A549 (cell line): ENCODE measurements around the gene NIPAL1. TPM values are rescaled to one million over a fixed set of nuclear protein-coding genes. Genes with fewer than 3 reads are reported as not detected.
A peak's percentile ranks its signal among the peaks of the same experiment; 100 is the strongest.

Source experiments
- ATAC-seq, 2 experiments: fragments of 200-7000 bp in 1 of 2; fragments of >200 bp in 1 of 2; cut with Nextera tagmentation in 1 of 2; cut with Tn5 transposase in 1 of 2; 3 replicates each; pipeline versions ENCODE4 v1.8.0 to v1.9.1; 2018 to 2020; ENCODE audit warnings: mild to moderate bottlenecking in 1 of 2, moderate library complexity in 1 of 2
- CTCF ChIA-PET: fragments of 300-600 bp; sonication (Branson Sonifier 250); formaldehyde crosslinking; extraction: SDS; loops from one replicate; lab custom pipeline; 2021; ENCODE audit warnings: antibody characterized with exemption, inconsistent platforms; lab: Yijun Ruan, JAX
- POLR2A ChIA-PET: fragments of 350-600 bp; formaldehyde crosslinking; extraction: SDS; loops from one replicate; lab custom pipeline; 2021; ENCODE audit warnings: antibody characterized with exemption, inconsistent platforms; lab: Yijun Ruan, JAX
- DNase-seq, 2 experiments: peaks; one replicate each; pipeline versions ENCODE4 v3.0.0 to v3.0.0-alpha.2; 2011 to 2016; ENCODE audit warnings: low read depth in 1 of 2, low spot score in 1 of 2
- FAIRE-seq: peaks from 2 replicates; lab custom pipeline; 2011; peaks lifted over from hg19 to GRCh38; lab: Jason Lieb, UNC
- H3K27ac ChIP-seq, 2 experiments: fragments of >200 bp; sonication (Bioruptor Twin); formaldehyde crosslinking; 3 replicates each; pipeline ENCODE4 v1.5.1; 2016 to 2017
- H3K4me1 ChIP-seq: fragments of >200 bp; sonication (Bioruptor Twin); formaldehyde crosslinking; 3 replicates; pipeline ENCODE4 v1.6.1; 2016
- H3K4me2 ChIP-seq: fragments of >200 bp; sonication (Bioruptor Twin); formaldehyde crosslinking; 3 replicates; pipeline ENCODE4 v1.6.1; 2016
- H3K4me3 ChIP-seq: fragments of >200 bp; sonication (Bioruptor Twin); formaldehyde crosslinking; 3 replicates; pipeline ENCODE4 v1.5.1; 2016
- H3K9me3 ChIP-seq: fragments of >200 bp; sonication (Bioruptor Twin); formaldehyde crosslinking; 3 replicates; pipeline ENCODE4 v1.6.1; 2016
- BHLHE40 ChIP-seq: IDR thresholded peaks from 2 replicates; pipeline ENCODE4 v1.6.1; 2012; ENCODE audit warnings: low read depth, low read length, inconsistent platforms
- CBX8 ChIP-seq: fragments of 200-600 bp; sonication (generic); IDR thresholded peaks from 2 replicates; pipeline ENCODE4 v1.6.1; 2016
- CHD4 ChIP-seq: fragments of 200-600 bp; sonication (generic); IDR thresholded peaks from 2 replicates; pipeline ENCODE4 v1.6.1; 2016; ENCODE audit warnings: antibody characterized with exemption, mild to moderate bottlenecking, borderline replicate concordance
- EHF ChIP-seq: fragments of 250-450 bp; sonication (Bioruptor Pico); IDR thresholded peaks from 2 replicates; pipeline ENCODE4 v1.5.0; 2020; ENCODE audit warnings: mild to moderate bottlenecking
- EP300 ChIP-seq, 2 experiments: fragments of >200 bp; sonication (Bioruptor Twin); formaldehyde crosslinking; IDR thresholded peaks; 2 replicates in 1 of 2; 3 replicates in 1 of 2; pipeline ENCODE4 v1.6.1; 2016 to 2017
- FOSL2 ChIP-seq, 2 experiments: fragments of 450-650 bp in 1 of 2; fragments of >200 bp in 1 of 2; sonication (Bioruptor Twin) in 1 of 2; formaldehyde crosslinking; IDR thresholded peaks; 2 replicates each; pipeline versions ENCODE4 v1.5.0 to v1.6.1; 2016 to 2020; ENCODE audit warnings: mild to moderate bottlenecking in 1 of 2, moderate library complexity in 1 of 2
- GATA3 ChIP-seq: IDR thresholded peaks from 2 replicates; pipeline ENCODE4 v1.6.1; 2012; ENCODE audit warnings: borderline replicate concordance
- MAFK ChIP-seq: fragments of 450-650 bp; IDR thresholded peaks from 2 replicates; pipeline ENCODE4 v1.6.1; 2014; ENCODE audit not compliant: partially characterized antibody
- MAZ ChIP-seq: fragments of 150-350 bp; IDR thresholded peaks from 2 replicates; pipeline ENCODE4 v1.6.1; 2014; ENCODE audit warnings: antibody characterized with exemption, low read depth, low read length, borderline replicate concordance
- NFE2L2 ChIP-seq: fragments of 150-350 bp; conservative IDR thresholded peaks from 2 replicates; pipeline ENCODE4 v1.6.1; 2014; ENCODE audit warnings: low read length
- RARB ChIP-seq: fragments of 250-450 bp; sonication (Bioruptor Pico); IDR thresholded peaks from 2 replicates; pipeline ENCODE4 v1.8.0; 2021; ENCODE audit warnings: mild to moderate bottlenecking, moderate library complexity
- RCOR1 ChIP-seq: fragments of 150-350 bp; IDR thresholded peaks from 2 replicates; pipeline ENCODE4 v1.6.1; 2014; ENCODE audit warnings: antibody characterized with exemption, low read length, low read depth
- RFX5 ChIP-seq: fragments of 450-650 bp; IDR thresholded peaks from 2 replicates; pipeline ENCODE4 v1.7.1; 2014; ENCODE audit warnings: antibody characterized with exemption, mild to moderate bottlenecking, moderate library complexity
- SMC3 ChIP-seq: fragments of >200 bp; sonication (Bioruptor Twin); formaldehyde crosslinking; IDR thresholded peaks from 3 replicates; pipeline ENCODE4 v1.6.1; 2018; ENCODE audit warnings: inconsistent platforms
- TFCP2L1 ChIP-seq: fragments of 250-450 bp; sonication (Bioruptor Pico); IDR thresholded peaks from 2 replicates; pipeline ENCODE4 v1.5.0; 2021; ENCODE audit warnings: mild to moderate bottlenecking
- WGBS: methylation state at CpG from one replicate; pipeline ENCODE4 v1.1.6; 2017; ENCODE audit errors: missing lambda C conversion rate; 5-methylcytosine and 5-hydroxymethylcytosine counted together
- polyA plus RNA-seq, 4 experiments: library from polyadenylated mRNA; depleted of rRNA in 3 of 4; stranded (reverse); fragments of >200 nt; fragmentation: RNase III in 1 of 4; extraction: RNeasy Plus Mini Kit Qiagen cat#74134 plus additional on column Dnase treatment in 1 of 4; gene quantifications; 2 replicates in 3 of 4; 3 replicates in 1 of 4; pipeline ENCODE4 v1.2.3, GENCODE V29; 2011 to 2017
- TF ChIP-seq, protein P1 (sequence below): fragments of 150-350 bp; IDR thresholded peaks from 2 replicates; pipeline ENCODE4 v1.6.1; 2014; ENCODE audit warnings: low read depth, mild to moderate bottlenecking, low read length
- TF ChIP-seq, protein P2 (sequence below): fragments of 250-450 bp; sonication (Bioruptor Pico); IDR thresholded peaks from 2 replicates; pipeline ENCODE4 v1.5.0; 2020; ENCODE audit warnings: low read depth, mild to moderate bottlenecking, moderate library complexity
- TF ChIP-seq, protein P3 (sequence below): fragments of 200-600 bp; sonication (generic); IDR thresholded peaks from 2 replicates; pipeline ENCODE4 v1.6.1; 2016; ENCODE audit warnings: antibody characterized with exemption, mild to moderate bottlenecking, moderate library complexity

Gene NIPAL1
- polyA plus RNA-seq, 2 of the 4 experiments (the other 2 are of a cell fraction): 0.41 to 0.47 TPM

DNA sequence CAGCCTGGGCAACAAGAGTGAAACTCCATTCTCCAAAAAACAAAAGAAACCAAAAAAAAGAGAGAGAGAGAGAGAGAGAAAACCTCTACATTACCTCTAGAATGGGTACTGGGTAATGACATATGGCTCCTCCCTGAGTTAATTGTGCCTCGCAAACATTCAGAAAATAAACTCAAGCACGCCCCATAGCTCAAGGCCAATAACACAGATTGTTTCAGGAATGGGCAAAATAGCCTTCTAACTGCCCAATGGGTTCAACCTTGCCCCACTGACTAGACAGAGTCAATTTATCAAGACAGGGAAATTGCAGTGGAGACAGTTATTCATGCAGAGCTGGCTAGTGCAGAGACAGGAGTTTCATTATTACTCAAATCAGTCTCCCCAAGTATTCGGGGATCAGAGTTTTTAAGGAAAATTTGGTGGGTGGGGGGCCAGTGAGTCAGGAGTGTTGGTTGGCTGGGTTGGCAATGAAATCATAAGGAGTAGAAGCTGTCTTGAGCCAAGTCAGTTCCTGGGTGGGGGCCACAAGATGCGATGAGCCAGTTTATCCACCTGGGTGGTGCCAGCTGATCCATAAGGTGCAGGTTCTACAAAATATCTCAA is 25.1 kb downstream of the NIPAL1 start:
- DNase-seq (no peak), ATAC-seq (no peak), FAIRE-seq (no peak)
- Histone ChIP-seq H3K27ac (no peak overlapping the region), H3K4me2 (no peak overlapping the region), H3K9me3 (no peaks in the 10 kb centered on the region), H3K4me1 (no peaks in the 10 kb centered on the region), H3K4me3 (no peak overlapping the region)
- TF ChIP-seq EP300 (IDR thresholded peaks at IDR 0.05): no peak
- TF ChIP-seq MAZ: no peak
- TF ChIP-seq TFCP2L1: no peak
- no peak for TF ChIP-seq RARB (CRISPR knock-in tag)
- TF ChIP-seq, protein P1, sequence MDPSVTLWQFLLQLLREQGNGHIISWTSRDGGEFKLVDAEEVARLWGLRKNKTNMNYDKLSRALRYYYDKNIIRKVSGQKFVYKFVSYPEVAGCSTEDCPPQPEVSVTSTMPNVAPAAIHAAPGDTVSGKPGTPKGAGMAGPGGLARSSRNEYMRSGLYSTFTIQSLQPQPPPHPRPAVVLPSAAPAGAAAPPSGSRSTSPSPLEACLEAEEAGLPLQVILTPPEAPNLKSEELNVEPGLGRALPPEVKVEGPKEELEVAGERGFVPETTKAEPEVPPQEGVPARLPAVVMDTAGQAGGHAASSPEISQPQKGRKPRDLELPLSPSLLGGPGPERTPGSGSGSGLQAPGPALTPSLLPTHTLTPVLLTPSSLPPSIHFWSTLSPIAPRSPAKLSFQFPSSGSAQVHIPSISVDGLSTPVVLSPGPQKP: no peak
- no peak for TF ChIP-seq EHF (CRISPR knock-in tag)
- TF ChIP-seq RFX5: no peak
- no peak for TF ChIP-seq RCOR1
- no peak for TF ChIP-seq FOSL2 (IDR thresholded peaks at IDR 0.05)
- TF ChIP-seq FOSL2 (CRISPR knock-in tag; IDR thresholded peaks at IDR 0.05): no peak
- TF ChIP-seq, protein P2, sequence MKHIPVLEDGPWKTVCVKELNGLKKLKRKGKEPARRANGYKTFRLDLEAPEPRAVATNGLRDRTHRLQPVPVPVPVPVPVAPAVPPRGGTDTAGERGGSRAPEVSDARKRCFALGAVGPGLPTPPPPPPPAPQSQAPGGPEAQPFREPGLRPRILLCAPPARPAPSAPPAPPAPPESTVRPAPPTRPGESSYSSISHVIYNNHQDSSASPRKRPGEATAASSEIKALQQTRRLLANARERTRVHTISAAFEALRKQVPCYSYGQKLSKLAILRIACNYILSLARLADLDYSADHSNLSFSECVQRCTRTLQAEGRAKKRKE (CRISPR knock-in tag): no peak
- TF ChIP-seq MAFK: no peak
- POLR2A ChIA-PET: no interaction called here
- 65% methylated on average over 4 of the region's 4 CpGs for WGBS
- CTCF ChIA-PET: interaction anchor here (1.2 to 2.1 kb wide), 3 partner anchors 9 to 45 kb away, joined by 3 to 8 read pairs (median 4); no protein-coding TSS in a partner anchor

DNA sequence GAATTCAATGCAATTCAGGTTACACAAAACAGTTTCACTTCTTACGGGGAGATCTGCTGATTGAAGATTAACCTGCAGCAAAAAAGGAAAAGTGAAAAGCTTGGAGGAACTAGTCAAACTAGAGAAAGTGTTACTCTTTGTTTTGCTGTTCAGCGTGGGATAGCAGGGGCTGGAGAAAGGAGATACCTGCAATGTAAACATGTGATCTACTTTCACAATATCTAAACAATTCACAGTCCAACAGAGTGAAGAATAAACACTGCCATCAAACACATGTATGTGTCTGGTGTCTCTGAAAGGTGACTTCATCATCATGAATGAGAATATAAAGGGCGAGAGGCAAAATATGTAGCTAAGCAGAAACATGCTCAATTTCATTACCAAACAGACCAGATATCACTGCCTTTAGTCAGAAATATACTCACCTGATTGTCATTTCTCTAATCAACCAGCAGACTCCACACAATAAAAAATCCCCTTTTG is 26.4 kb downstream of the NIPAL1 start:
- no peak for FAIRE-seq
- Histone ChIP-seq H3K4me3 (no peak overlapping the region), H3K27ac (no peak overlapping the region), H3K9me3 (no peaks in the 10 kb centered on the region), H3K4me1 (no peaks in the 10 kb centered on the region), H3K4me2 (peak overlapping the region; percentile 32; the same call in 1 of the 3 replicates)
- TF ChIP-seq SMC3 (no peak), NFE2L2 (no peak), GATA3 (no peak), FOSL2 (IDR thresholded peaks at IDR 0.05) (no peak), FOSL2 (CRISPR knock-in tag; IDR thresholded peaks at IDR 0.05) (no peak), CHD4 (no peak), CBX8 (no peak), BHLHE40 (no peak)
- TF ChIP-seq, protein P3, sequence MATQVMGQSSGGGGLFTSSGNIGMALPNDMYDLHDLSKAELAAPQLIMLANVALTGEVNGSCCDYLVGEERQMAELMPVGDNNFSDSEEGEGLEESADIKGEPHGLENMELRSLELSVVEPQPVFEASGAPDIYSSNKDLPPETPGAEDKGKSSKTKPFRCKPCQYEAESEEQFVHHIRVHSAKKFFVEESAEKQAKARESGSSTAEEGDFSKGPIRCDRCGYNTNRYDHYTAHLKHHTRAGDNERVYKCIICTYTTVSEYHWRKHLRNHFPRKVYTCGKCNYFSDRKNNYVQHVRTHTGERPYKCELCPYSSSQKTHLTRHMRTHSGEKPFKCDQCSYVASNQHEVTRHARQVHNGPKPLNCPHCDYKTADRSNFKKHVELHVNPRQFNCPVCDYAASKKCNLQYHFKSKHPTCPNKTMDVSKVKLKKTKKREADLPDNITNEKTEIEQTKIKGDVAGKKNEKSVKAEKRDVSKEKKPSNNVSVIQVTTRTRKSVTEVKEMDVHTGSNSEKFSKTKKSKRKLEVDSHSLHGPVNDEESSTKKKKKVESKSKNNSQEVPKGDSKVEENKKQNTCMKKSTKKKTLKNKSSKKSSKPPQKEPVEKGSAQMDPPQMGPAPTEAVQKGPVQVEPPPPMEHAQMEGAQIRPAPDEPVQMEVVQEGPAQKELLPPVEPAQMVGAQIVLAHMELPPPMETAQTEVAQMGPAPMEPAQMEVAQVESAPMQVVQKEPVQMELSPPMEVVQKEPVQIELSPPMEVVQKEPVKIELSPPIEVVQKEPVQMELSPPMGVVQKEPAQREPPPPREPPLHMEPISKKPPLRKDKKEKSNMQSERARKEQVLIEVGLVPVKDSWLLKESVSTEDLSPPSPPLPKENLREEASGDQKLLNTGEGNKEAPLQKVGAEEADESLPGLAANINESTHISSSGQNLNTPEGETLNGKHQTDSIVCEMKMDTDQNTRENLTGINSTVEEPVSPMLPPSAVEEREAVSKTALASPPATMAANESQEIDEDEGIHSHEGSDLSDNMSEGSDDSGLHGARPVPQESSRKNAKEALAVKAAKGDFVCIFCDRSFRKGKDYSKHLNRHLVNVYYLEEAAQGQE: no peak
- TF ChIP-seq, protein P1: no peak
- no peak for ATAC-seq
- DNase-seq: no peak
- WGBS: 29% methylated on average over 3 of the region's 3 CpGs
- CTCF ChIA-PET: interaction anchor here (2.0 to 2.1 kb wide), 2 partner anchors 9 to 44 kb away, joined by 7 to 8 read pairs; no protein-coding TSS in a partner anchor
- POLR2A ChIA-PET: no interaction called here
